Esophagus (tissue), 2 donors: ENCODE results near the gene ALCAM. TPM values are rescaled to one million over a fixed set of nuclear protein-coding genes. Genes with fewer than 3 reads are reported as not detected.
"Not testable (repeated sequence)": the region's sequence is repeated elsewhere in the genome, so short reads cannot be mapped to it uniquely, and the experiment has no call there.

Experiments
- H3K27ac ChIP-seq, 2 donors: one replicate each; pipeline ENCODE4 v1.5.1; 2013; ENCODE audit warnings: low read depth in 2 of 2, mild to moderate bottlenecking in 2 of 2, inconsistent platforms in 1 of 2, low read length in 1 of 2, moderate library complexity in 1 of 2
- H3K27me3 ChIP-seq, 2 donors: one replicate each; pipeline ENCODE4 v1.6.1; 2013; ENCODE audit warnings: low read length in 2 of 2, control low read depth in 1 of 2, mild to moderate bottlenecking in 1 of 2; ENCODE audit not compliant: insufficient read depth in 2 of 2, control insufficient read depth in 1 of 2
- H3K36me3 ChIP-seq, 2 donors: one replicate each; pipeline ENCODE4 v1.6.1; 2013; ENCODE audit warnings: low read length in 1 of 2; ENCODE audit not compliant: control insufficient read depth in 2 of 2, insufficient read depth in 2 of 2
- H3K4me1 ChIP-seq, 2 donors: one replicate each; pipeline ENCODE4 v1.6.1; 2013; ENCODE audit warnings: low read length in 1 of 2; ENCODE audit not compliant: control insufficient read depth in 2 of 2, insufficient read depth in 2 of 2
- H3K4me3 ChIP-seq, 2 donors: one replicate each; pipeline ENCODE4 v1.5.1; 2013; ENCODE audit warnings: low read length in 2 of 2, mild to moderate bottlenecking in 2 of 2, low read depth in 1 of 2, moderate library complexity in 1 of 2
- H3K9me3 ChIP-seq, 2 donors: one replicate each; pipeline ENCODE4 v1.6.1; 2013; ENCODE audit warnings: mild to moderate bottlenecking in 2 of 2, low read depth in 1 of 2, low read length in 1 of 2, moderate library complexity in 1 of 2; ENCODE audit not compliant: control insufficient read depth in 2 of 2, insufficient read depth in 1 of 2
- WGBS, 2 donors: extraction: QIAGEN DNeasy Blood & Tissue Kit; methylation state at CpG; one replicate each; pipeline ENCODE4 v1.1.7; 2013; 5-methylcytosine and 5-hydroxymethylcytosine counted together
- polyA plus RNA-seq, 2 donors: library from polyadenylated mRNA; stranded (reverse); fragments of 200-250 nt; gene quantifications; one replicate each; pipeline ENCODE4 v1.2.3, GENCODE V29; 2013
- donor health status: healthy with polysubstance abuse.
- donor health status: Bipolar disorder and iron deficiency.

The ALCAM gene
- polyA plus RNA-seq, 2 donors: 3.3 to 5.4 TPM

DNA sequence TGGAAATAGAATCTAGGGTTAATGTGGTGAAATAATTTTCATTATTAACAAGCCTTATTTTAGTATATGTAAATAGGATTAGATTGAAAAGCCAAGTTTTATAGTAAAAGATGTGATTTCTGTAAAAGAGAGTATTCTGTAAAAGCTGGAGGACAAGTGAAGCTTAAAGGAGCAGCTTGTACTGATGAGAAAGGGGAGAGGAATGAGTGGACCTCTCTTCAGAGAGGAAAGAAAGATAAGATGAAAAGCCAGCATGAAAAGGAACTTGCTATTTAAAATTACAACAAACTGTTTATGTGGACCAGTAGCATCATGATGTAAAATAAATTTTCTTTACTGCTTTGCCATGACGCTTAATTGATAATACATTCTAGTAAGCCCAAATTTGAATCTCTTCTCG lies 18.5 kb downstream of the ALCAM start:
- 95% methylated on average over 2 of the region's 2 CpGs for WGBS, 2 donors
- no peaks in the 10 kb centered on the region for H3K9me3 ChIP-seq
- H3K4me1 ChIP-seq: no peaks in the 10 kb centered on the region
- H3K27me3 ChIP-seq: no peaks in the 10 kb centered on the region
- no peaks in the 10 kb centered on the region for H3K36me3 ChIP-seq
- H3K4me3 ChIP-seq: no peak overlapping the region
- no peak overlapping the region for H3K27ac ChIP-seq

DNA sequence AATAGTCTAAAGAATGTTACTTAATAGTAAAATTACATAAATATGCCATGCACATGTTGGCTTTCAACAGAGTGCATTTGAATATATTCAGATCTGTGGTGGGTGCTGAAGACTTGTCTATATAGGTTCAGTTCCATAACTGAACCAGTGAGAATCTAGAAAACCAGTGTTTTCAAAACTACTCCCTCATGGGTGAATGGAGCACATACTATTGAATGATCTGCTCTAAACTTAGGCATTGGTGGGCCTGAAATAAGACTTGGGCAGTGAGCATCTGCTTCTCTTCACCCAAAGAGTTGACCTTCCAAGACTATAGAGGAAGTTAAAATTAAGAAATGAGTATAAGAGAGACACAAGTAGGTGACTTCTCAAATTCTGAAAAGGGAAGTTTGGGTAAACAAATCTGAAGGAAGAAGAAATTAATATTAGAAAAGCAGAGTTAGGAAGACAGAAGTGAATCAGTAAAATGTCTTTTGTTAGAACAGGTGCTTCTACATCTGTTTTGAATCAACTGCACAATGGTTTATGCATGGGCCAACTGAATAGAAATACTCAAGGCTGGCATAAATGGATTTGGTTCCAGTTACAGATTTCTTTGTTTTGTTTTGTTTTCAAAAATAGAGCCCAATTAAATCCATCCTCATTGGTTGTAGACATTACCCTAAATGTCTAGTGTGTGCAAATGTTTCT lies 19.3 kb downstream of the ALCAM start:
- H3K4me3 ChIP-seq: no peak overlapping the region
- no peaks in the 10 kb centered on the region for H3K9me3 ChIP-seq

GRCh38 chr3:105387122-105387751 lies 20.5 kb downstream of the ALCAM start:
- WGBS, 2 donors: 42 to 43% methylated on average over 5 of the region's 5 CpGs
- H3K27me3 ChIP-seq: no peaks in the 10 kb centered on the region
- H3K9me3 ChIP-seq: no peaks in the 10 kb centered on the region
- no peaks in the 10 kb centered on the region for H3K36me3 ChIP-seq
- H3K27ac ChIP-seq: no peak overlapping the region
- H3K4me3 ChIP-seq: no peak overlapping the region
- H3K4me1 ChIP-seq: no peaks in the 10 kb centered on the region

More for the DNA sequence above, 19.3 kb downstream of the ALCAM start:
- no peak overlapping the region for H3K27ac ChIP-seq
- H3K36me3 ChIP-seq: no peaks in the 10 kb centered on the region
- no peaks in the 10 kb centered on the region for H3K27me3 ChIP-seq
- H3K4me1 ChIP-seq: no peaks in the 10 kb centered on the region

DNA sequence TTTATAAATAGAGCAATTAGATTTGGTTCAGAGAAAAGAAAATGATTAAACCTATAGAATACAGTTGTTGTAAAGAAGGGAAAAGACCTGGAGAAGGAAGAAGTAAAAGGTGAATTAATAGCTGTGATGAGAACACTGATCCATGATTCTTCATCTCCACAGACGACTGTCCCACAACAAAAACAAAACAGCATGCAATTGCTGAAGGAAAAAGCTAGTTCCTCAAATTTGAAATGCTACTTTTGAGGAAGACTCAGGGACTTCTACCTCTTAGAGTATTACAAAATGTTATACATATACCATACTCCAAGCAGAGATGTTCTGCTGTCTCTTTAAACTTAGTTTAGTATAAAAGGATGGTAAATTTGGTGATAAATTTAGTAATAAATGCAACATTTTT lies 21.5 kb downstream of the ALCAM start:
- WGBS, 2 donors: 37 to 50% methylated on average over 1 of the region's 1 CpG
- H3K4me1 ChIP-seq: no peaks in the 10 kb centered on the region
- no peak overlapping the region for H3K4me3 ChIP-seq
- no peak overlapping the region for H3K27ac ChIP-seq
- H3K27me3 ChIP-seq: no peaks in the 10 kb centered on the region
- H3K36me3 ChIP-seq: no peaks in the 10 kb centered on the region
- no peaks in the 10 kb centered on the region for H3K9me3 ChIP-seq

DNA sequence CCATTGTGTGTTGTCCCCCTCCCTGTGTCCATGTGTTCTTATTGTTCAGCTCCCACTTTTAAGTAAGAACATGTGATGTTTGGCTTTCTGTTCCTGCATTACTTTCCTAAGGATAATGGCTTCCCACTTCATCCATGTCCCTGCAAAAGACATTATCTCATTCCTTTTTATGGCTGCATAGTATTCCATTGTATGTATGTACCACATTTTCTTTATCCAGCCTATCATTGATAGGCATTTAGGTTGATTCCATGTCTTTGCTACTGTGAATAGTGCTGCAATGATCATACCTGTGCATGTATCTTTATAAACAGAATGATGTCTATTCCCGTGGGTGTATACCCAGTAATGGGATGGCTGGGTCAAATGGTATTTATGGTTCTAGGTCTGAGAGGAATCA lies 23.1 kb downstream of the ALCAM start:
- 89 to 97% methylated on average over 1 of the region's 1 CpG for WGBS, 2 donors
- not testable (repeated sequence) for H3K36me3 ChIP-seq, H3K27ac ChIP-seq, H3K27me3 ChIP-seq, H3K9me3 ChIP-seq, H3K4me1 ChIP-seq, H3K4me3 ChIP-seq

GRCh38 chr3:105392598-105392997 lies 25.9 kb downstream of the ALCAM start:
- H3K27me3 ChIP-seq, H3K9me3 ChIP-seq, H3K27ac ChIP-seq, H3K36me3 ChIP-seq, H3K4me3 ChIP-seq, H3K4me1 ChIP-seq: not testable (repeated sequence)

- Histone ChIP-seq H3K27ac (no peak overlapping the region), H3K9me3 (no peaks in the 10 kb centered on the region), H3K36me3 (no peaks in the 10 kb centered on the region), H3K4me3 (no peak overlapping the region), H3K27me3 (no peaks in the 10 kb centered on the region), H3K4me1 (no peaks in the 10 kb centered on the region)
- 90 to 91% methylated on average over 7 of the region's 7 CpGs for WGBS, 2 donors
These were observed 27.5 kb downstream of the ALCAM start for GRCh38 chr3:105394177-105394576.

GRCh38 chr3:105397974-105398373 lies 31.3 kb downstream of the ALCAM start:
- H3K9me3 ChIP-seq: no peaks in the 10 kb centered on the region
- no peak overlapping the region for H3K4me3 ChIP-seq
- peaks cover 0 to 3% of the 10 kb centered on the region in 2 donors for H3K36me3 ChIP-seq
- no peaks in the 10 kb centered on the region for H3K27me3 ChIP-seq
- H3K27ac ChIP-seq: no peak overlapping the region
- 78 to 79% methylated on average over 1 of the region's 1 CpG for WGBS, 2 donors
- peaks cover 0 to 3% of the 10 kb centered on the region in 2 donors for H3K4me1 ChIP-seq

DNA sequence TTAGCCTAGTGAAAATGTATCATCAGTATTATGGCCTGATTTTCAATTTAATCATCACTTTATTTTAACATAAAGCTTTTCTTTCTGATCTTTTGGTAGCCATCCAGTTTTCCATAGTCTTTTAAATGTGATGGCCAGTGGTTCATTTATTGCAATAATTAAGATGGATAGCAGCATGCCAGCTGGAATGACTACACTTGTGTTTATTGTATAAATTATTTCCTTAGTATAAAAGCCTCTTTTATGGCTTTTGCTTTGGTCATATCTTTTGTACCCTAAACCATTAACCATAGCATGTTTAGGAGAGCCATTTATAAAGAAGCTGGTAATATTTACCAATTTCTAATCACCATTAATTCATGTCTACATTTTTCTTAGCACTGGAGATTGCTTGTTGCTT lies 31.7 kb downstream of the ALCAM start:
- Histone ChIP-seq H3K4me3 (no peak overlapping the region), H3K4me1 (peaks cover 0 to 3% of the 10 kb centered on the region in 2 donors), H3K27me3 (no peaks in the 10 kb centered on the region), H3K9me3 (peaks cover 0 to 3% of the 10 kb centered on the region in 2 donors), H3K36me3 (peaks cover 0 to 3% of the 10 kb centered on the region in 2 donors), H3K27ac (no peak overlapping the region)

- Histone ChIP-seq H3K9me3 (peaks cover 0 to 3% of the 10 kb centered on the region in 2 donors), H3K4me1 (peaks cover 0 to 3% of the 10 kb centered on the region in 2 donors), H3K27me3 (no peaks in the 10 kb centered on the region), H3K4me3 (no peak overlapping the region), H3K36me3 (peaks cover 0 to 3% of the 10 kb centered on the region in 2 donors), H3K27ac (no peak overlapping the region)
- 80 to 83% methylated on average over 1 of the region's 1 CpG for WGBS, 2 donors
These were observed 32.4 kb downstream of the ALCAM start for GRCh38 chr3:105399062-105399461.
